WERI-Rb-1 (cell line): ENCODE measurements around the gene RWDD2A.

ENCODE experiments used
- DNase-seq: peaks from one replicate; pipeline ENCODE4 v3.0.0-alpha.2; 2020
- H3K27ac ChIP-seq: fragments of 250-450 bp; sonication (Bioruptor Pico); 2 replicates; pipeline ENCODE4 v1.5.1; 2020; ENCODE audit warnings: mild to moderate bottlenecking, moderate library complexity
- H3K27me3 ChIP-seq: fragments of 250-450 bp; sonication (Bioruptor Pico); 2 replicates; pipeline ENCODE4 v1.5.1; 2021; ENCODE audit warnings: mild to moderate bottlenecking, low read depth, moderate library complexity; ENCODE audit not compliant: insufficient read depth, severe bottlenecking
- H3K36me3 ChIP-seq: fragments of 250-450 bp; sonication (Bioruptor Pico); 2 replicates; pipeline ENCODE4 v1.5.1; 2020; ENCODE audit warnings: mild to moderate bottlenecking, moderate library complexity
- H3K4me3 ChIP-seq: 2 replicates; pipeline ENCODE4 v1.5.1; 2011; ENCODE audit warnings: low read depth, mild to moderate bottlenecking, control low read depth, low read length
- H3K9me3 ChIP-seq: fragments of 250-450 bp; sonication (Bioruptor Pico); 2 replicates; pipeline ENCODE4 v1.5.1; 2021; ENCODE audit warnings: mild to moderate bottlenecking, moderate library complexity; ENCODE audit not compliant: severe bottlenecking
- TF ChIP-seq, protein P1 (sequence below): IDR thresholded peaks from 2 replicates; pipeline ENCODE4 v1.5.1; 2011; ENCODE audit warnings: low read depth, mild to moderate bottlenecking, control low read depth, inconsistent platforms, low read length

The RWDD2A gene

GRCh38 chr6:83160167-83160566 is 33.0 kb upstream of the RWDD2A start:
- Histone ChIP-seq H3K27ac (no peak overlapping the region), H3K9me3 (no peaks in the 10 kb centered on the region), H3K36me3 (peaks cover 9% of the 10 kb centered on the region), H3K4me3 (no peak overlapping the region), H3K27me3 (no peaks in the 10 kb centered on the region)
- peak; percentile 66 for DNase-seq
- TF ChIP-seq, protein P1, sequence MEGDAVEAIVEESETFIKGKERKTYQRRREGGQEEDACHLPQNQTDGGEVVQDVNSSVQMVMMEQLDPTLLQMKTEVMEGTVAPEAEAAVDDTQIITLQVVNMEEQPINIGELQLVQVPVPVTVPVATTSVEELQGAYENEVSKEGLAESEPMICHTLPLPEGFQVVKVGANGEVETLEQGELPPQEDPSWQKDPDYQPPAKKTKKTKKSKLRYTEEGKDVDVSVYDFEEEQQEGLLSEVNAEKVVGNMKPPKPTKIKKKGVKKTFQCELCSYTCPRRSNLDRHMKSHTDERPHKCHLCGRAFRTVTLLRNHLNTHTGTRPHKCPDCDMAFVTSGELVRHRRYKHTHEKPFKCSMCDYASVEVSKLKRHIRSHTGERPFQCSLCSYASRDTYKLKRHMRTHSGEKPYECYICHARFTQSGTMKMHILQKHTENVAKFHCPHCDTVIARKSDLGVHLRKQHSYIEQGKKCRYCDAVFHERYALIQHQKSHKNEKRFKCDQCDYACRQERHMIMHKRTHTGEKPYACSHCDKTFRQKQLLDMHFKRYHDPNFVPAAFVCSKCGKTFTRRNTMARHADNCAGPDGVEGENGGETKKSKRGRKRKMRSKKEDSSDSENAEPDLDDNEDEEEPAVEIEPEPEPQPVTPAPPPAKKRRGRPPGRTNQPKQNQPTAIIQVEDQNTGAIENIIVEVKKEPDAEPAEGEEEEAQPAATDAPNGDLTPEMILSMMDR = no peak

- H3K9me3 ChIP-seq = no peaks in the 10 kb centered on the region
- no peak for DNase-seq
- TF ChIP-seq, protein P1 = no peak
- H3K27ac ChIP-seq = no peak overlapping the region
- no peak overlapping the region for H3K4me3 ChIP-seq
- H3K36me3 ChIP-seq = peaks cover 58% of the 10 kb centered on the region
- H3K27me3 ChIP-seq = no peaks in the 10 kb centered on the region
Observed at GRCh38 chr6:83167726-83168278, 25.4 kb upstream of the RWDD2A start.

GRCh38 chr6:83168556-83168955 is 24.6 kb upstream of the RWDD2A start:
- TF ChIP-seq, protein P1 = no peak
- Histone ChIP-seq H3K27me3 (no peaks in the 10 kb centered on the region), H3K27ac (no peak overlapping the region), H3K9me3 (no peaks in the 10 kb centered on the region), H3K36me3 (peaks cover 60% of the 10 kb centered on the region), H3K4me3 (no peak overlapping the region)
- no peak for DNase-seq

DNA sequence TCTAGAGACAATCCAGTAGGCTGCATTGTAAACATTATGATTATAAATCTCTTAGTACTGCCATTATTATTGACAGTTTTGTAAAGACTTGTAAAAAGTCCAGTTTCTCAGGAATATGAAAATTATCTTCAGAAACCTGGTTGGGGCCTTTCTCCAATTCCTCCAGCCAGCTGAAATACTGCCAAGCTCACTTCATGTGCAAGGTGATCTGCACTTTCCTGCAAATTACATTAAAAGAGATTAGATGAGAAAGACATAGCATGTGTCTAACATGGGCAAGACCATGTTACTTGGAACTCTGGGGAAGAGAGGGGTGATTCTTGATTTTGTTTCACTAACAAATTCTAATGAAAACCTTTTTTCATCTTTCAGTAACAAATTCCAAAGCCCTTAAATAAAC is 24.1 kb upstream of the RWDD2A start:
- DNase-seq = no peak
- Histone ChIP-seq H3K36me3 (peaks cover 62% of the 10 kb centered on the region), H3K4me3 (no peak overlapping the region), H3K27me3 (no peaks in the 10 kb centered on the region), H3K9me3 (no peaks in the 10 kb centered on the region), H3K27ac (no peak overlapping the region)
- TF ChIP-seq, protein P1 = no peak

- TF ChIP-seq, protein P1 = no peak
- H3K27ac ChIP-seq = no peak overlapping the region
- peaks cover 65% of the 10 kb centered on the region for H3K36me3 ChIP-seq
Observed at GRCh38 chr6:83169511-83169910, 23.6 kb upstream of the RWDD2A start.

GRCh38 chr6:83176246-83176645 is 16.9 kb upstream of the RWDD2A start:
- Histone ChIP-seq H3K27ac (no peak overlapping the region), H3K36me3 (peaks cover 62% of the 10 kb centered on the region), H3K4me3 (no peak overlapping the region), H3K27me3 (no peaks in the 10 kb centered on the region), H3K9me3 (no peaks in the 10 kb centered on the region)
- DNase-seq = no peak
- TF ChIP-seq, protein P1 = no peak

More at GRCh38 chr6:83169511-83169910, 23.6 kb upstream of the RWDD2A start:
- Histone ChIP-seq H3K27me3 (no peaks in the 10 kb centered on the region), H3K4me3 (no peak overlapping the region), H3K9me3 (no peaks in the 10 kb centered on the region)
- DNase-seq = peak; percentile 34
